Natural killer cell treated with Interleukin-12 subunit alpha and Interleukin-12 subunit beta and Interleukin-15 and Interleukin-18, amount 100 ng/mL, for 72 hours (primary cell): ENCODE measurements around the gene TMEM178B. TPM values are rescaled to one million over a fixed set of nuclear protein-coding genes. Genes with fewer than 3 reads are reported as not detected.
A peak's percentile ranks its signal among the peaks of the same experiment; 100 is the strongest.
"Not testable (repeated sequence)": the region's sequence is repeated elsewhere in the genome, so short reads cannot be mapped to it uniquely, and the experiment has no call there.

Experiments
- ATAC-seq, 2 donors: fragments of 150-1000 bp; cut with Tn5 transposase in 1 of 2; sonication (Bioruptor Pico), chemical (Tn5 transposase) in 1 of 2; 2 replicates each; pipeline ENCODE4 v1.10.0; 2021
- DNase-seq: peaks from one replicate; pipeline ENCODE4 v3.0.0; 2022; ENCODE audit warnings: low spot score
- H3K27ac Mint-ChIP-seq, 2 donors: 1 replicate in 1 of 2; 2 replicates in 1 of 2; pipeline ENCODE4 v1.8.0; 2022; ENCODE audit warnings: mixed read lengths in 2 of 2, mild to moderate bottlenecking in 1 of 2, moderate library complexity in 1 of 2
- H3K27me3 Mint-ChIP-seq, 2 donors: 1 replicate in 1 of 2; 2 replicates in 1 of 2; pipeline ENCODE4 v1.8.0; 2022; ENCODE audit warnings: mixed read lengths in 2 of 2
- H3K36me3 Mint-ChIP-seq: one replicate; pipeline ENCODE4 v1.8.0; 2022; ENCODE audit warnings: mixed read lengths
- H3K4me1 Mint-ChIP-seq, 2 donors: 1 replicate in 1 of 2; 2 replicates in 1 of 2; pipeline ENCODE4 v1.8.0; 2022; ENCODE audit warnings: low read depth in 2 of 2, mixed read lengths in 2 of 2, mild to moderate bottlenecking in 1 of 2
- H3K4me3 Mint-ChIP-seq: one replicate; pipeline ENCODE4 v1.8.0; 2022; ENCODE audit warnings: mixed read lengths
- H3K9me3 Mint-ChIP-seq: 2 replicates; pipeline ENCODE4 v1.8.0; 2022; ENCODE audit warnings: mixed read lengths
- total RNA-seq, 2 donors: library from RNA; stranded (reverse); gene quantifications; one replicate each; pipeline ENCODE4 v1.2.3, GENCODE V29; 2022

The TMEM178B gene
- total RNA-seq, 2 donors from 2014 or later = 8.2 to 9.0 TPM

DNA sequence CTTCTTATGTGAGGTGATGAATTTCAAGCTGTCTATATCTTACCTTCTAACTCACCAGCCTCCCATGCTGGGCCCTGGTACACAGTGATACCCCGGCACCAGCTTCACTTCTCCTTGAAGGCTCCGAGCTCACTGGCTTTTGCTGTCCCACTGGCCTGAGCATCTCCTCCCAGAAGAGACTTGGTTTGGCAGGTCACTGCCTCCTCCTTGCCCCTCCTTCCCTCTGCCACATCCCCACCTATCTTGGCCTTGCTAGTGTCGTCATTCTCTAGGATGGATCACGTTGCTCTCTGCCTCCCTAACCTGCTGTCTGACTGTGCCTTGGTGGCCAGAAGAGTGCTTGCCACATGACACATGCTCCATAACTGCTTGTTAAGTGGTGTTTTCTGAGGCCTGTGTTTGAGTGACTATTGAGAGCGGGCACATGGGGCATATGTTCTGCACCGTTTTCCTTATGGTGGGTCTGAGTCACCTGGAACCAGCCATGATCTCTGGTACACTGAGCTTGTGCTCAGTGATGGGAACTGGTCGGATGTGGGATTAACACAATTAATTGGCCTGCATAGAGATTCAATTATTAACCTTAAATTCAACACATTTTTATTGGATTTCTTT, 86.5 kb downstream of the TMEM178B start:
- Mint-ChIP-seq H3K4me3 (no peak overlapping the region), H3K36me3 (no peaks in the 10 kb centered on the region), H3K4me1 (no peaks in the 10 kb centered on the region), H3K27ac (no peak overlapping the region), H3K9me3 (no peaks in the 10 kb centered on the region), H3K27me3 (peaks cover 17 to 19% of the 10 kb centered on the region in 2 donors)
- DNase-seq = no peak
- no peak for ATAC-seq

DNA sequence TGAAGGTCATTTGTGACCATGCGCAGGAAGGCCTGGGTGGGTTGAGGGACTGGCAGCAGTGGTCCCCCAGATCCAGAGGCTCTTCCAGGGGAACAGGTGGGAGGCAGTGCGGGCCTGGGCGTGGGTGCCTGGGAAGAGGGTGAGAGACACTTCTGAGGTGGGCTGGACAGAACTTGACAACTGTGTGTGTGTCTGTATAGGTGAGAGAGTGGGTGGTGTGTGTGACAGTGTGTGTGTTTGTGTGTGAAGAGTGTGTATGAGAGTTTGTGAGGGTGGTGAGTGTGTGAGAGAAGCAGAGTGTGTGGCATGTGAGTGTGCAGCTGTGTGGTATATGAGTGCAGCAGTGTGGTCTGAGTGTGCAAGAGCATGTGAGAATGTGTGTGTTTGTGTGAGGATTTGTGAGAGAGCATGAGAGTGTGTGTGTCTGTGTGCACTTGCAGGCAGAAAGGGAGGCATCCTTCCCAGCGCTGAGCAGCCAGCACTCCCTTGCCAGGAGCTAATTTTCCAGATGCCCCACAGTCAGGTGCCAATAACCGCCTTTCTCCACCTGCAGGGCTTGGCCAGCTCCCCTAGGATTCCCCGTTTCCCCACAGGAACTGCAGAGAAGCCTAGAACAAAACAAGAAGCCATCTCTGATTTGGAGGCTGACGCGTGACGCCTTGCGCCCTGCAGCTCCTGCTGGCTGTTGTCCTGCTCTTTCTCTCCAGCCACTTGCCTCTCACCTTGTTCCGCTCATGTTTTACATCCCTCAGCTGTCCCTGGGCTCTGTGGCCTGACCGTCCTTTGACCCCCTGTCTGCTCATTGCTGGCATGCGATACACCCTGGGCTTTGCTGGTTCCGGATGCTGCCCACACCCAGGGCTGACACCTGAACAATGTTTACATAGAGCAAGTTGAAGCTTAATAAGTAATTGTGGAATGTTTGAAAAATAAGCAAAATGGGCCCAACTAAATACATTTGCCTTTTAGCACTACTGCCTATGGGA, 88.0 kb downstream of the TMEM178B start:
- peak; percentile 40 to 51 for ATAC-seq
- no peak for DNase-seq
- no peaks in the 10 kb centered on the region for H3K4me1 Mint-ChIP-seq
- H3K27ac Mint-ChIP-seq = no peak overlapping the region
- H3K9me3 Mint-ChIP-seq = no peaks in the 10 kb centered on the region
- H3K27me3 Mint-ChIP-seq = peaks cover 17 to 19% of the 10 kb centered on the region in 2 donors
- no peak overlapping the region for H3K4me3 Mint-ChIP-seq
- H3K36me3 Mint-ChIP-seq = no peaks in the 10 kb centered on the region

DNA sequence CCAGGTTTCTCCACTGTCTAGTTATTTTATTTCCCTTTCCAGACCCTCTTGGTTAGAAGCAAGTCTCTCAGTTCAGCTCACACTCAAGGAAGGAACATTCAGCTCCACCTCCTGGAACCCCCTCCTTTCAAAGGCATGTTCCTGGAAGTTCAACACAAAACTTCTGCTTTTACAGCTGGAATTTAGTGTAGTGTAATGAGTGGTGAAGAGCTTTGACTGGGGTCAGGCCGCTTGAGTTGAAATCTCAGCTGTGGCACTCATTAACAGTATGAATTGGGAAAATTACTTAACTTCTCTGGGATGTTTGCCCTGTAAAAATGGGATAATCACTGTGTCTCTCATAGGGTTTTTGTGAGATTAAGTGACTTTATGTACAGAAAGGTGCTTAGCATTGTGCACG, 91.7 kb downstream of the TMEM178B start:
- Mint-ChIP-seq H3K27ac (no peak overlapping the region), H3K9me3 (peaks cover 3% of the 10 kb centered on the region), H3K4me3 (no peak overlapping the region), H3K36me3 (no peaks in the 10 kb centered on the region), H3K4me1 (no peaks in the 10 kb centered on the region), H3K27me3 (peaks cover 9 to 10% of the 10 kb centered on the region in 2 donors)
- no peak for ATAC-seq
- no peak for DNase-seq

DNA sequence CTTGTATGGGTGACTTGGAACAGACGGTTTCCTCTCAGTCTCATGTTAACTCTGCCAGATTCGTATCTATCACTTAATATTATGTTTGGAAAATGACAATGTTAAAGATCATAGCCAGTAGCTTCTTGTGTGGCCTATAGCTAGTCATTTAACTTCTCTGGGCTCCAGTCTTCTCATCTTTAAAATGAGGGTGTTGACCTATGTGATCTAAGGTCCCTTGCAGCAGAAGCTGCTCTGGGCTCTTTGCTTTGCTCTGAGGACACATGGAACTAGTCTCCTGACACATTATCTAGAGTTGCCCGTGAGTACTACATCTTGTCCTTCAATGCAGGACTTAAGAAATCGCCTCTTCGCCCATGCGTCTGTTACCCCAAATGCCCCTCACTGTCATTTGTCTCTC, 93.1 kb downstream of the TMEM178B start:
- H3K4me1 Mint-ChIP-seq = no peaks in the 10 kb centered on the region
- no peak overlapping the region for H3K27ac Mint-ChIP-seq
- H3K9me3 Mint-ChIP-seq = peaks cover 3% of the 10 kb centered on the region
- no peaks in the 10 kb centered on the region for H3K36me3 Mint-ChIP-seq
- DNase-seq = no peak
- H3K4me3 Mint-ChIP-seq = no peak overlapping the region
- no peak for ATAC-seq
- H3K27me3 Mint-ChIP-seq = peaks cover 5 to 12% of the 10 kb centered on the region in 2 donors

DNA sequence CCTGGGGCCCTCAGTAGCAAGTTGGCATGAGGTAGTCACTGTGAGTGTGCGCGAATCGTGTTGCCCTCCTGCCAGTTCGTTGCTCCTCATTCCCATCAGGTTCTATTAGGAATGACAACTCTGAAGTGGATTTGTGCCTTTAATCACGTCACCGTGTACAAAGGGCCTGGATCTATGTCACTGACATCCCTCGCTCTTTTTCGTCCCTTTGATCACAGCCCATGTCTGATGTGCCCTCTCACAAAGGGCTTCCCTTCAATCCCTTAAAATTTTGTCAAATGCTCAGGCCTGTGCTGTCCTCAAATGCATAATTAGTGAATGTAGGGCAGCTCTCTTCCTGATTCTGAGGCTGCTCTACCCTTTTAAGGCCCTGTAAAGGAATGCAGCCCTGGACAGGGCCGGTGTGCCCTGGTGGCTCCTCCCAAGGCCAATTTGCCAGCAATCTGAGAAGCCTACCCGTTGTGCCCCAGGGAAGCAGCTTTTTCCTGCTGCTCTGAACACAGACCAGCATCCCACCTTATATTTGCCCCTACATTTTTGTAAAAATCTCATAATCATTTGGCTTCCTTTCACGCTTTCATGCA, 93.6 kb downstream of the TMEM178B start:
- Mint-ChIP-seq H3K36me3 (no peaks in the 10 kb centered on the region), H3K27me3 (peaks cover 5 to 12% of the 10 kb centered on the region in 2 donors), H3K4me1 (no peaks in the 10 kb centered on the region), H3K9me3 (peaks cover 3% of the 10 kb centered on the region), H3K4me3 (no peak overlapping the region), H3K27ac (no peak overlapping the region)
- DNase-seq = no peak
- no peak for ATAC-seq

DNA sequence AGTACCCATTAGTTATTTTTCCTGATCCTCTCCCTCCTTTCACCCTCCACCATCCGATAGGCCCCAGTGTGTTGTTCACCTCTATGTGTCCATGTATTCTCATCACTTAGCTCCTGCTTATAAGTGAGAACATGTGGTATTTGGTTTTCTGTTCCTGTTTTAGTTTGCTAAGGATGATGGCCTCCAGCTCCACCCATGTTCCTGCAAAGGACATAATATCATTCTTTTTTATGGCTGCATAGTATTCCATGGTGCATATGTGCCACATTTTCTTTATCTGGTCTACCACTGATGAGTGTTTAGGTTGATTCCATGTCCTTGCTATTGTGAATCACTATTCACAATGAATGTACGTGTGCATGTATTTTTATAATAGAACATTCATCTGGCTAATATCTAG, 95.3 kb downstream of the TMEM178B start:
- not testable (repeated sequence) for H3K4me3 Mint-ChIP-seq, DNase-seq, H3K36me3 Mint-ChIP-seq, H3K9me3 Mint-ChIP-seq, H3K4me1 Mint-ChIP-seq, H3K27ac Mint-ChIP-seq, ATAC-seq
- peaks cover 5 to 10% of the 10 kb centered on the region in 2 donors for H3K27me3 Mint-ChIP-seq

DNA sequence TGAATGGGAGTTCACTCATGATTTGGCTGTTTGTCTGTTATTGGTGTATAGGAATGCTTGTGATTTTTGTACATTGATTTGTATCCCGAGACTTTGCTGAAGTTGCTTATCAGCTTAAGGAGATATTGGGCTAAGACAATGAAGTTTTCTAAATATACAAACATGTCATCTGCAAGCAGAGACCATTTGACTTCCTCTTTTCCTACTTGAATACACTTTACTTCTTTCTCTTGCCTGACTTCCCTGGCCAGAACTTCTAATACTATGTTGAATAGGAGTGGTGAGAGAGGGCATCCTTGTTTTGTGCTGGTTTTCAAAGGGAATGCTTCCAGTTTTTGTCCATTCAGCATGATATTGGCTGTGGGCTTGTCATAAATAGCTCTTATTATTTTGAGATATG, 101.9 kb downstream of the TMEM178B start:
- Mint-ChIP-seq H3K27me3 (peaks cover 26 to 27% of the 10 kb centered on the region in 2 donors), H3K4me1 (peaks cover 9 to 14% of the 10 kb centered on the region in 2 donors)
- ATAC-seq, DNase-seq, H3K27ac Mint-ChIP-seq, H3K4me3 Mint-ChIP-seq, H3K36me3 Mint-ChIP-seq, H3K9me3 Mint-ChIP-seq: not testable (repeated sequence)

DNA sequence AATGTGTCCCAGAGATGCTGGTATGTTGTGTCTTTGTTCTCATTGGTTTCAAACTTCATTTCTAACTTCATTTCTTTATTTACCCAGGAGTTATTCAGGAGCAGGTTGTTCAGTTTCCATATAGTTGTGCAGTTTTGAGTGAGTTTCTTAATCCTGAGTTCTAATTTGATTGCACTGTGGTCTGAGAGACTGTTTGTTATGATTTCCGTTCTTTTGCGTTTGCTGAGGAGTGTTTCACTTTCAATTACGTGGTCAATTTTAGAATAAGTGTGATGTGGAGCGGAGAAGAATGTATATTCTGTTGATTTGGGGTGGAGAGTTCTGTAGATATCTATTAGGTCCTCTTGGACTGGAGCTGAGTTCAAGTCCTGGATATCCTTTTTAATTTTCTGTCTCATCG, 103.3 kb downstream of the TMEM178B start:
- not testable (repeated sequence) for H3K36me3 Mint-ChIP-seq, DNase-seq, H3K9me3 Mint-ChIP-seq, ATAC-seq
- Mint-ChIP-seq H3K27me3 (peaks cover 25 to 27% of the 10 kb centered on the region in 2 donors), H3K27ac (peak overlapping the region; percentile 13 to 57), H3K4me1 (peaks cover 9 to 14% of the 10 kb centered on the region in 2 donors), H3K4me3 (peak overlapping the region; percentile 73)

DNA sequence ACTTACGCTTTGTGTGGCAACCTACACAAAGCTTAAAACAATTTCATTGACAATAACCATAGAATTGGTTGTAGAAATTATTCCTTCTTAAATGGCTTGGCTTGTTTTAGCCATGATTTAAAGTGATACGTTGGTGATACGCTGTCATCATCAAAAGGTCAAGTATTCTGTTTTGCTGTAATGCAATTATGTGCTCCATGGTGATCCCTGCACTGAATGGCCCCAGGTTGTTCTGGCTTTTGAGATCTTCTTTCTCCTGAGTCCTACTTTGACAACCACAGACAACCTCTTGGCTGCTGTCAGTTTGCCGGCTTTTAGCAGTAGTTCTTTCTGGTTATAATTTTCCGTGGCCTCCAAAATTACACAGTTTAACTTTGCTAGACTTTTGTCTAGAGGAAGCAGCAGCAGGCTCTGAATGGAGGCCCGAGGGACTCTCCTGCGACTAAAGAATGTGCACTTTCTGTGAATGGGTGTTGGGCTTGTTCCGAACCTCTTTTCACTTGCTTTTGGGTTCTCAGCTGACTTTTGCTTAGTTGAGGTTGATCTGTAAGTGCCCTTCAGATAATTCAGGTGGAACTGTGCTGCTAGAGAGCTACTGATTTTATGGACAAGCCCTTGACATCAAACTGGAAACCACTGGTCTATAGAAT, 104.7 kb downstream of the TMEM178B start:
- no peaks in the 10 kb centered on the region for H3K9me3 Mint-ChIP-seq
- no peak for ATAC-seq
- H3K27me3 Mint-ChIP-seq = peaks cover 27 to 34% of the 10 kb centered on the region in 2 donors
- no peak overlapping the region for H3K27ac Mint-ChIP-seq
- peaks cover 8% of the 10 kb centered on the region for H3K36me3 Mint-ChIP-seq
- no peak overlapping the region for H3K4me3 Mint-ChIP-seq
- peaks cover 9 to 14% of the 10 kb centered on the region in 2 donors for H3K4me1 Mint-ChIP-seq
- no peak for DNase-seq

DNA sequence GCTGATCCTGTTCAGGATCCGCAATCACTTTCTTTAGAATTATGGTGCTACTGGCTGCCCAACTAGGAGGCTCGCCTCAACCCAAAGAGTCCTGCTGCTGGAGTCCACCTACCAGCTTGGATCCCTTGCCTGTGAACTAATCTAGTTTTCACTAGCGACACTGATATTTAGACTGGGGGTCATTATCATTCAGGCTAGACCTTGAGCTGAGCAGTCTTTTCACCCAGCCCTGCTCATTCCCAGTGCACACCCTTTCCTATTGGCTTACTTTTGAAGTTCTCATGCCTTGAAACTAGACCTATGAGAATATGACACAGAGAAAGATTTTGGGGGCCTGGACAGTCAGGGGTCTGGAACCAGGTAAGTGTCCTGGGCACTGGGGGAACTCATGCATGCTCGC, 107.9 kb downstream of the TMEM178B start:
- Mint-ChIP-seq H3K27ac (no peak overlapping the region), H3K4me1 (peaks cover 14 to 16% of the 10 kb centered on the region in 2 donors), H3K9me3 (no peaks in the 10 kb centered on the region), H3K27me3 (peaks cover 20 to 21% of the 10 kb centered on the region in 2 donors), H3K36me3 (peaks cover 2% of the 10 kb centered on the region), H3K4me3 (no peak overlapping the region)
- no peak for ATAC-seq
- DNase-seq = no peak

DNA sequence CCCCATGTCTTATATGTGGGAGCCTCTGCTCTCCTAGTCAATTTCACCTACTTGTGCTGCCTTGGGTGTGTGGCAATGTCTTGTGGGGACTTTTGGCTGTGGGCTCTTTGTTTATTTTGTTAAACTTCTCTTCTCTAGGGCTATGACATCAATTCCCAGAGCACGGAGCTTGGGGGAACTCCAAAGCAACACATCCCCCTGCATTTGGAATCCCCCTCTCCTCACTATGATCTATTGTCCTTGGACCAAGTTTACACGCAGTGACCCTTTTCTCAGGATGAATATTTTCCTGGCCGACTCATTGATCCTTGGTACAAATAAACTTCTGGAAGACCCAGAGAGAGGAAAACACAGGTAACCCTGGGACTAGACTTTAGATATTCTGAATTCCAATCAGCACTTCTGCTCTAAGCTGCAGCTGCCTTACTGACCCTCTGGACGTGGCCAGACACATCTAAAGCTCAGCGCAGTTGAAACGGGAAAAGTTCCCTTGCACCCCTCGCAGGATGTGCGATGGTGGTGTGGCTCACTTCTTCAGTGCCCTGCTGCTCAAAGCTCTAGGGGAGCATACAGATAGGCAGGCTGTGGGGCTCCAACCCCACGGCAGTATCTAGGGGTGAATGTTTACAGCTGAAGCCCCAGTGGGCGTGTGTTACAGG, 110.8 kb downstream of the TMEM178B start:
- ATAC-seq = peak in 1 of 2 donors; percentile 31
- peaks cover 5 to 7% of the 10 kb centered on the region in 2 donors for H3K4me1 Mint-ChIP-seq
- H3K27me3 Mint-ChIP-seq = peaks cover 22% of the 10 kb centered on the region in 2 donors
- no peaks in the 10 kb centered on the region for H3K9me3 Mint-ChIP-seq
- no peak overlapping the region for H3K27ac Mint-ChIP-seq
- no peak for DNase-seq
- H3K4me3 Mint-ChIP-seq = peak overlapping the region; percentile 18
- H3K36me3 Mint-ChIP-seq = no peaks in the 10 kb centered on the region

DNA sequence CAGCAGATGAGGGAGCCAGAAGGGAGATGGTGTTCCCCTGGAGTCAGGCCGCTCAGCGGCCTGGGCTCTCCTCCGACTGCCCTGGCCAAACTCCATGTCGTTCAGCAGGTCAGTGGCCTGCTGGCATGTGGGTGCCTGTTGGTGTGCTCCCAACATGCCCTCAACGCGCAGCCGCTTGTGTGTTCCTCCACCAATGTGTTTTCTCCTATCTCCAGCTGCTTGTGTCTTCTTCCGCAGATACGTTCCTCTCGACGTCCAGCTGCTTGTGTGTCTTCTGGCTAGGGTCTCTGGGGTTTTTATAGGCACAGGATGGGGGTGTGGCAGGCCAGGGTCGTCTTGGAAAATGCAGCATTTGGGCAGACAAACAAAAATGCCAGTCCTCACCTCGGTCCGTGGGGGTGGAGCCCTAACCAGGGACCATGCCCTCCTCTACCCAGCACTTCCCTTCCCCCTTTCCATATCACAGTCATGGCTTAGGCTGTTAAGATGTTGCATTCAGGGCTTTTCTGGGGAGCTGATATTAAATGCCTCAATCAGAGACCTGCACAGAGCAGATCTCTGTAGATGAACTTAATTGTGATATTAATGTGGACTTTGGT, 111.6 kb downstream of the TMEM178B start:
- ATAC-seq = no peak
- Mint-ChIP-seq H3K4me1 (peaks cover 5 to 7% of the 10 kb centered on the region in 2 donors), H3K27ac (no peak overlapping the region), H3K4me3 (no peak overlapping the region), H3K9me3 (no peaks in the 10 kb centered on the region), H3K27me3 (peaks cover 16 to 18% of the 10 kb centered on the region in 2 donors), H3K36me3 (no peaks in the 10 kb centered on the region)
- no peak for DNase-seq

DNA sequence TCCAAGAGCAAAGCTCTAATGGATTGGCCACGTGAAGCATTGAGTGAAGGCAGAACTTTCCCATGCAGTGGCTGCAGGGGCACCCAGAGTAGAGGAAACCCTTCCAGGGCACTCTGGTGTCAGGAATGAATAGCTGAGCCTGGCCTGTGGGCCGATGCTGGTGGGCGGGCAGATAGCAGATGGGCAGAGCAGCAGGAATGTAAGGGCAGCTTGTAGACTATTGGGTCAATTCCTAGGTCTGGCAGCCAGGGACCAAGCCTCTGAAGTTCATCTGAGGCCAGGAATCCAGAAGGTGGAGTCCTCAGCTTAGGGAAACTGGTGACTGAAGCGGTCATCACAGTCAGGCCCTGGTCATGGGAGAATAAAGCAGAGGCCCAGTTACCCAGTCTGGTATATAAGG, 115.4 kb downstream of the TMEM178B start:
- H3K27me3 Mint-ChIP-seq = peaks cover 20 to 24% of the 10 kb centered on the region in 2 donors
- peak in 1 of 2 donors; percentile 32 for ATAC-seq

More for the DNA sequence above, 115.4 kb downstream of the TMEM178B start:
- peaks cover 5 to 6% of the 10 kb centered on the region in 2 donors for H3K4me1 Mint-ChIP-seq
- no peaks in the 10 kb centered on the region for H3K9me3 Mint-ChIP-seq
- H3K27ac Mint-ChIP-seq = no peak overlapping the region
- no peak overlapping the region for H3K4me3 Mint-ChIP-seq
- DNase-seq = no peak
- no peaks in the 10 kb centered on the region for H3K36me3 Mint-ChIP-seq
